Measurements from ENCODE around the gene ATP8A2. TPM values are rescaled to one million over a fixed set of nuclear protein-coding genes. Genes with fewer than 3 reads are reported as not detected.

Gene ATP8A2
- polyA plus RNA-seq, 4 donors, result 5.5 to 7.4 (median 5.6) TPM

- no peak for DNase-seq (ENCODE audit: low read depth in 4 of 4, low spot score in 3 of 4)
Observed at GRCh38 chr13:25901460-25902376, 529.9 kb downstream of the ATP8A2 start.

DNA sequence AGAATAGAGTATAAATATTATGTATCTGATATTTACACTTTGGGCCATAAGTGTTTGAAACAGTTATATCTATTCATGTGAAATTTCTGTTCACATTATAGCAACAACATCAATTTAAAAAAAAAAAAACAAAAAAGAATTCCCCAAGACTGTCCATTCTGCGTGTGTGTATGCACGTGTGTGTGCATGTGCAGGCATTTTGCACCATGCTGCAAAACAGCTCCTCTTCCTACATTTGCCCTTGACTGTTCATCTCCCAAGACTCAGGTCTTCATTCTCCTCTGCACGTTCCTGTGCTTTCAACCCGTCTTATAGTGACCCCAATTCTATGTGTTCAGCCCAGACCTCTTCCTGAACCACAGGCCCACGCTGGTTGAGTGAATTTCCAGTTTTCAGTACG is 530.7 kb downstream of the ATP8A2 start:
- no peak for DNase-seq (ENCODE audit: low read depth in 4 of 4, low spot score in 3 of 4)

- no peak for DNase-seq (ENCODE audit: low read depth in 4 of 4, low spot score in 3 of 4)
Observed at GRCh38 chr13:25902891-25903341, 531.1 kb downstream of the ATP8A2 start.

DNA sequence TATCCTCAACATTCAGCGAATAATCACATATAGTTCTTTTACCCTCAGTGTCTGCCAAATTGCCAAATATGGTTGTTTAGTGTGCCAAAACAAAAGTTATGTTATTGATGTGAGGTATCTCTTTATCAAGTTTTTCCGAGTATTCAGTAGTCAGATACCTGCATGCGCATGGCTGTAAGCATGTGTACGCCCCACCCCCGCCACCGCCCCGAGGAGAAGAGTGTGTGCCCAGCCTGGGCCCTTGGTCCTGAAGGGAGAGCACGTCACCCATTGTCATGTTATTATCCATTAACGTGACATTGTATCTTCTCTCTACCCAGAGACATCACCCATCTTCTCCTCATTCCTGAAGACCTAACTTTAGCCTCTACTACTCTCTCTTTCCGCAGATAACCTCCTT is 533.1 kb downstream of the ATP8A2 start:
- no peak for DNase-seq (ENCODE audit: low read depth in 4 of 4, low spot score in 3 of 4)

- no peak for DNase-seq (ENCODE audit: low read depth in 4 of 4, low spot score in 3 of 4)
Observed at GRCh38 chr13:25905611-25906010, 533.8 kb downstream of the ATP8A2 start.

GRCh38 chr13:25906191-25906661 is 534.5 kb downstream of the ATP8A2 start:
- DNase-seq (ENCODE audit: low read depth in 4 of 4, low spot score in 3 of 4), result no peak

DNA sequence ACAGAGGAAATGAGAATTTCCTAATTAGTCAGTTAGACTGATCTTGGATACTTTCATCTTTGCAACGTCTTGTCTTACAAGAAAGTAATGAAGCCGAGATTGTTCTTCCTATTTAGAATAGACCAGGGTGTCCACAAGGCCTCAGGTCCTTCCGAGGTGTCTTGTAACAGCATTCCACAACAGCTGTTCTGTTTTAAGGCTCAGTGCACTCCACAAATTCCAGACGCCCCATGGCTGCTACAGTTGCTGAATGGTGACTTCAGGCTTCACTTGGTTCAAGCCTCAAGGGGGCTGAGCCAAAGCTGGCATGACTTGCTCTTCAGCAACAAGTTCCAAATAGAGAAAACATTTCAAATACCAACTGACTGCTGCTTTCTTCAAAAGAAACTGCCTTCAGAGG is 536.6 kb downstream of the ATP8A2 start:
- DNase-seq (ENCODE audit: low read depth in 4 of 4, low spot score in 3 of 4), result peak in 3 of 4 donors; percentile 25 to 76 (median 55)

GRCh38 chr13:25910243-25910642 is 538.5 kb downstream of the ATP8A2 start:
- no peak for DNase-seq (ENCODE audit: low read depth in 4 of 4, low spot score in 3 of 4)

DNA sequence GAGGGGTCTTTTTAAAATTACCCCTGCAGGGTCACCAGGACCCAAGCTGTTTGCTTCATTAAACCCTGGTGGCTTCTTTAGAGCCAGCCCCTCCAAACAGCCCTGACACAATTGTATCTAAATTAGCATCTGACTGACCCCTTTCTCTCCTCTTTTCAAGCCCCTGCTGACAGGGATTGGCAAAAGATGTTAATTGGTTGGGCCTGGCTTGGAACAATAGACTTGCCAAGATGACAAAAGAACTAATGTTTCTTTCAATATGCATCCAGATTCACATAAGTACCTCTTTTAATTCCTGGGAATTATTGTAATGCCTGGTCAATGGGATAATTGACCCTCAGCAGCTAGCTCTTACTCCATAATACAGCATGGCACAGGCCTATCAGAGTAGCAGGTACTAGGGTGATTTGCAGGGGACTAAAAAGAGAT is 539.2 kb downstream of the ATP8A2 start:
- DNase-seq (ENCODE audit: low read depth in 4 of 4, low spot score in 3 of 4), result no peak

DNA sequence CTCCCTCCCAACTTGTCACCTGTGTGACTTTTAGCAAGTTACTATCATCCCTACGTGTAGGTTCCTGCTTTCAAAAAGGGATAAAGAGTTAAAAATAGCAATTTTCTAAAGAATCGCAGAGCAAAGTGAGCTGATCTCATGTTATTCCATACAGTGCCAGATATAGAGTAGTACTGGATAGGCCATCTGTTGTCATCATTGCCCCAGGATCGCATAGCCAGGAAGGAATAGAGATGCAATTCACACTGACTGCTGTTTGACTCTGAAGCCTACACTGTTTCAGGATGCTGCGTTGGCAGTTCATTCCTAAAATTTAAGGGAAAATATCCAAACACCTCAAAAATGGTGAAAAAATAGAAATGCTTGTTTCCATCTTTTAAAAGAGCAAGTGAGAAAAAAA is 541.2 kb downstream of the ATP8A2 start:
- DNase-seq (ENCODE audit: low read depth in 4 of 4, low spot score in 3 of 4), result no peak

DNA sequence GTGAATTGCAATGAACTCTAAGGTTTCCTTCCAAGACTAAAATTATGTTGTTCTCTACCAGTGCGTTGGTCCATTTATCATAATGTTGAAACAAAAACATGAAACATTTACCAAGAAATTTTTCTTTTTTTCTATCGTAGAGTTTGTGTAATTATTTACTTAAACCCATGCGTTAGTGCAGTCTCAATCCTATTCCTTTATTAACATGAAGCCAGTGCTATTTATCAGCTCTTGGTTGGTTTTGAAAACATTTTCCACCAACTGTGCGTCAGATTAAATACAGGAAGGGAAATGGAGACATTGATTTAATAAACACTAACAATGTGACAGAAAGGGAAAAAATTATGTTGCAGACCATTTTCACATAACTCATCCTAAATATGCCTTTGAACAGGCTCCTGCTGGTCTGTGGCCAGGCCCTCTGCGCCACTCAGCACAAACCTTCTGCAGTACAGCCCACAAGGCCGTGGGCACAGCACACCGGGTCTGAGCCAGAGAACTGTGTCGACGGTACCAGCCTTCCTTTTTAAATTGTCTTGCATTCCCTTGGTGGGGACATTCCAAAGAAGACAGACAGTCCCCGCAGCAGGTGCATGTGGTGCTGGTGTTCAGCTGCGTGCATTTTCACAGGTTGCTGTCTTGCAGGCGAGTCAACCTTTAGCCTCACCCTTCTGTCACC is 544.2 kb downstream of the ATP8A2 start:
- DNase-seq (ENCODE audit: low read depth in 4 of 4, low spot score in 3 of 4), result no peak

GRCh38 chr13:25920277-25920676 is 548.5 kb downstream of the ATP8A2 start:
- no peak for DNase-seq (ENCODE audit: low read depth in 4 of 4, low spot score in 3 of 4)

- no peak for DNase-seq (ENCODE audit: low read depth in 4 of 4, low spot score in 3 of 4)
Observed at GRCh38 chr13:25920931-25921330, 549.2 kb downstream of the ATP8A2 start.

DNA sequence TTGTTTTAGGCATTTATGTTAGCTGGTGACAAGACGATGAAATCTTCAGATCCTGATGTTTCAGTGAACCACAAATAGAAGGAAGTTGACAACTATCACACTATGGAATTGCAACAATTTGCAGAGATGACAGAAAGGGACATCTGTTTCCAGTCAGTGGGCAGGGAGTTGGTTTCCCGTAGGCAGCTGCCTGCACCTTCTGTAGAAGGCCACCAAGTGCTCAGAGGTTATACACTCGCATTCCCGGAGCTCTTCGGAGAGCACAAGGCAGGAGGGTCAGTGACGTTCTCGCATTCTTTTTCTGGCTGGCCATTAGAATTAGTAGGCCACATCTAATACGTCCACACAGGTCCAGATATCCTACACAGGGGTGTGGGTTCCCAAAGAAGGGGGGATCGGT is 550.6 kb downstream of the ATP8A2 start:
- DNase-seq (ENCODE audit: low read depth in 4 of 4, low spot score in 3 of 4), result no peak

- no peak for DNase-seq (ENCODE audit: low read depth in 4 of 4, low spot score in 3 of 4)
Observed at GRCh38 chr13:25923217-25924085, 551.7 kb downstream of the ATP8A2 start.

GRCh38 chr13:25927363-25927762 is 555.6 kb downstream of the ATP8A2 start:
- no peak for DNase-seq (ENCODE audit: low read depth in 4 of 4, low spot score in 3 of 4)

- no peak for DNase-seq (ENCODE audit: low read depth in 4 of 4, low spot score in 3 of 4)
Observed at GRCh38 chr13:25927932-25928331, 556.2 kb downstream of the ATP8A2 start.

DNA sequence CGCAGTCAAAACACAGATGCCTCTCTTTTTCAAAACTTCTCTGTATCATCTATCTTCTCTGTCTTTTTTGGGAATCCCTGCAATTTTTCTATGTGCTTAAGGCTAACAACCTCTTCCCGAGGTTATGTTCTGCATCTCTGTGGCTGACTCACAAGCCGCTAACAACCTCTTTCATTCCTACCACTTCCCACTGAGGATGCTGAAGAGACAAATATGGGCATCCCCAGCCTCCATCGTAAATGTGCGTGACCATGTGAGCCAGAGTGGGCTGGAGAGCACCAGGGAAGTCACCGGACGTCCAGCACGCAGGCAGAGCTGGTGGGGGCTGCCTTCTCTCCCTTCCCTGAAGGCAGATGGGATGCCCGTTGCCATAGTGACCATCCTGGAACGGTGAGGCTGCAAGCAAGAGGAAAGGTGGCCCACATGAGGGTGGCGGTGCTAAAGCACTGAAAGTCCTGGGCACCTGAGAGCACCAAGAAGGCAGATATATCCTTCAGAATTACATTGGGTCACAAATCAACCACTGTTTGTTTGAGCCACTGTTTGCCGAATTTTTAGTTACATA is 557.2 kb downstream of the ATP8A2 start:
- no peak for DNase-seq (ENCODE audit: low read depth in 4 of 4, low spot score in 3 of 4)

DNA sequence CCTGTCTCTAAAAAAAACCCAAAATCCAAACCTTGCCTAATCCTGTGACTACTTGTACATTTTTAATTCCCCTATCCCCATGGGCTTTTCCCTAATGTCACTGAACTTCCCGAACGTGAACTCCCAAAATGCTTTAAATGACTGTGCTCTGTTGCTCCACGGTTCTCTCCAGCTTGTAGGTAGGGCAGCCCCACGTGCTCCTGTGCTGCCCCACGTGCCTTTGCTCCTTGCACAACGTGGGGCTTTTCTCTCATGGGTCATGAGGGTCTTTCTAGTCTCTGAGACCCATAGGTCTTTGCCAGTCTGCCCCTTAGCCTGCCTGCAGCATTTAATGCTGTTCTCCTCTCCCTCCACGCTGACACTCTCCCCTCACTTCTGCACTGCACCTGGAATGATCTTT is 558.0 kb downstream of the ATP8A2 start:
- DNase-seq (ENCODE audit: low read depth in 4 of 4, low spot score in 3 of 4), result no peak

DNA sequence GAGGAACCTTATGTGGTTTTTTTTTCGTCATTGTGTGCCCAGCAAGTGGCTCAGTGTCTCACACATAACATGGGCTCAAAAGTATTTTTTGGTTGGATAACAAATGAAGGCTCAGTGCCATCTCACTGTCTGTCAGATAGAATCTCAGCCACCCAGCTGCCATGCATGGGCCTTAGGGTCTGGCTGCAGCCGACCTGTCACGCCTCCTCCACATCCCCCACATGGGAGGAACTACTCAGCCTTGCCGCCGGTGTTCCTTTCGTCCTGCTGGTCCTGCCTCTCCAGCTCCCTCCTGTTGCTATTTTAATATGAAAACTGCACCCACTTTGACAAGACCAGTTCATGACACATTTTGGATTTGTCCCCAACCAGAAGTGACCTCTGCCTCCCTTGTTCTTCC is 558.9 kb downstream of the ATP8A2 start:
- DNase-seq (ENCODE audit: low read depth in 4 of 4, low spot score in 3 of 4), result no peak

Data from right renal pelvis (tissue), 4 donors.